Right lobe of liver (tissue), 6 donors: ENCODE data around the gene NRIP2. TPM values are rescaled to one million over a fixed set of nuclear protein-coding genes. Genes with fewer than 3 reads are reported as not detected.
"Not testable (repeated sequence)": the region's sequence is repeated elsewhere in the genome, so short reads cannot be mapped to it uniquely, and the experiment has no call there.

Experiments used
- ATAC-seq, 4 donors: fragments of 200-7000 bp; cut with Tn5 transposase; one replicate each; pipeline ENCODE4 v1.9.1; 2020; ENCODE audit warnings: mild to moderate bottlenecking in 4 of 4, moderate library complexity in 4 of 4
- DNase-seq, 3 donors: peaks; one replicate each; pipeline ENCODE4 v3.0.0-alpha.2; 2020
- H3K27ac ChIP-seq, 3 donors: fragments of 200-600 bp; one replicate each; pipeline ENCODE4 v1.8.0; 2022
- H3K27me3 ChIP-seq, 2 donors: fragments of 200-600 bp; one replicate each; pipeline ENCODE4 v1.8.0; 2022
- H3K36me3 ChIP-seq, 4 donors: fragments of 200-600 bp; sonication (generic) in 1 of 4; one replicate each; pipeline versions ENCODE4 v1.5.1 to v1.8.0; 2017 to 2022; ENCODE audit warnings: control low read depth in 1 of 4
- H3K4me1 ChIP-seq, 4 donors: fragments of 200-600 bp; sonication (generic) in 1 of 4; one replicate each; pipeline versions ENCODE4 v1.5.1 to v1.8.0; 2017 to 2022; ENCODE audit warnings: control low read depth in 1 of 4
- H3K4me3 ChIP-seq, 3 donors: fragments of 200-600 bp; one replicate each; pipeline ENCODE4 v1.8.0; 2022
- H3K9me3 ChIP-seq, 4 donors: fragments of 200-600 bp; sonication (generic) in 1 of 4; one replicate each; pipeline versions ENCODE4 v1.5.1 to v1.8.0; 2017 to 2022; ENCODE audit warnings: control low read depth in 1 of 4
- CTCF ChIP-seq, 4 donors: fragments of 200-600 bp in 3 of 4; fragments of 450-650 bp in 1 of 4; IDR thresholded peaks; one replicate each; pipeline versions ENCODE4 v1.5.1 to v1.8.0; 2016 to 2022; ENCODE audit warnings: antibody characterized with exemption in 4 of 4, mild to moderate bottlenecking in 2 of 4
- POLR2A ChIP-seq: fragments of 450-650 bp; IDR thresholded peaks from one replicate; pipeline ENCODE4 v1.6.1; 2017; ENCODE audit warnings: antibody characterized with exemption, mild to moderate bottlenecking
- WGBS: methylation state at CpG from one replicate; pipeline ENCODE4 v1.1.6; 2018; ENCODE audit warnings: low coverage, low lambda C conversion rate; ENCODE audit not compliant: insufficient coverage; ENCODE audit errors: missing lambda C conversion rate; 5-methylcytosine and 5-hydroxymethylcytosine counted together
- intact Hi-C, 2 donors: fragments of 100-400 bp; cut with DNase I; formaldehyde crosslinking; loops; one replicate each; pipeline versions ENCODE4 v1.11.2 to v1.14.1; 2022
- total RNA-seq, 6 experiments: library from RNA; depleted of rRNA in 2 of 6; stranded (reverse); fragments of >200 nt in 2 of 6; fragmentation: NEBNext Ultra II Directional in 3 of 6; extraction: Animal tissue kit (Norgen Biotek cat#: 25700) in 3 of 6; gene quantifications; one replicate each; pipeline versions ENCODE4 v1.1.0 to v1.2.4, GENCODE V29; 2016 to 2023
- donor health status: DM: no; HTN: yes; CAD: no.
- donor health status: DM: no; HTN: no; CAD: no.
- donor health status: DM: no; HTN: no; CAD: no.
- donor health status: DM: no; HTN: yes; CAD: no.
- donor health status: DM: no; HTN: yes; CAD: no.

Gene NRIP2
- total RNA-seq, 6 experiments from 2014 or later, result 0.12 to 0.29 (median 0.20) TPM

DNA sequence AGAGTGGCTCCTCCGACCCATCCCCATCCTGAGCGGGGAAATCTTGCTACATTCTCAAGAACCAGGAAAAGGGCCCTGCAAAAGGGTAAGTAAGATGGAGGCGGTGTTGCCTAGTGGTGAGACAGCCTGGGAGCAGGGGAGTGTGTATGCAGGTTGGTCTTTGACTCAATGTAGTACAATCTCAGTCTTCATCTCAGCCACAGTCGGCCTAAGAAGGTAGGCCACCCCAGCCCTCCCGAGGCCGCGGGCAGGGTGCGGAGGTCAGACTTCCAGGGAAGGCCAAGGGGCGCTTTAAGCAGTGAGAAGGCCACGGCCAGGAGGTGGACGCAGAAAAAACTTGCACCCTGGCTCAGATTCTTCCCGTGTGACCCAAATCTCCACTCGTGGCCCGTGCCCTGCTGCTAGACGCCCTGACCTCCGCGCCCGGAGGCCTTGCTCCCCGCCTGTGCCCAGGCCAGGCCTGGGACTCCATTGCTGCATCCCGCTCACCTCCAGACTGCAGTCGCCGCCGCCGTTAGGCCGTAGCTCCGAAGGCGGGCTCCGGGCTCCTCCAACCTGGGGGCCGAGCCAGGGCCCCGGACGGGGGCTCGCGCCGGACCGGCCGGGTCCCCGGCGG, 41.7 kb upstream of the NRIP2 start:
- H3K4me3 ChIP-seq, result peak overlapping the region; percentile 72 to 98 (median 95)
- H3K36me3 ChIP-seq, result no peaks in the 10 kb centered on the region
- TF ChIP-seq POLR2A, result no peak
- TF ChIP-seq CTCF (IDR thresholded peaks at IDR 0.05), result no peak
- peaks cover 0 to 13% (median 3%) of the 10 kb centered on the region in 4 donors for H3K4me1 ChIP-seq
- ATAC-seq, result peak; percentile 20 to 42 (median 31)
- peak in 1 of 3 donors; percentile 48 for DNase-seq
- no peaks in the 10 kb centered on the region for H3K9me3 ChIP-seq
- H3K27me3 ChIP-seq, result no peaks in the 10 kb centered on the region
- intact Hi-C loops, result no loop called here
- H3K27ac ChIP-seq, result peak overlapping the region in 1 of 3 donors; percentile 97
- 21% methylated on average over 7 of the region's 38 CpGs for WGBS

GRCh38 chr12:2868986-2869632, 34.3 kb upstream of the NRIP2 start:
- DNase-seq, H3K4me3 ChIP-seq, H3K27me3 ChIP-seq, H3K27ac ChIP-seq, H3K9me3 ChIP-seq, H3K4me1 ChIP-seq, intact Hi-C loops, ATAC-seq, H3K36me3 ChIP-seq: not testable (repeated sequence)
- WGBS, result 87% methylated on average over 9 of the region's 9 CpGs

DNA sequence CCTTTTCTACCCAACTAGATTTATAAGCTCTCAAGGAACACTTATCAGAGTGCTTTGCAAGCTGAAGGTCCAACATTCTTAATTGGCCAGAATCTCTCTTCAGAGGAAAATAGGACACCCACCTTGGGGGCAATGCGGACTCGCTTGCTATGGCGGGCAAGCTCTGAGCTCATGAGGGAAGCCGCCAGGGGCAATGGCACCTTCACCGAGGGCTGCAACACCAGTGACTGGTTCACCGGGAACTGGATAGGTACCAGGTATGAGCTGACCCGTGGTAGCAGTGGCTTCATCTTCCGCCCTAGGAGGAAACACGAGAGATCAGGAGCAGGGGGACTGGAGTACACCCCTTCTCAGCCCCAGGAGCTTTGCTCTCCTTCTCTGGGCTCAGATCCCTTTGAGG, 29.4 kb upstream of the NRIP2 start:
- H3K9me3 ChIP-seq, result no peaks in the 10 kb centered on the region
- TF ChIP-seq POLR2A, result no peak
- no peak for TF ChIP-seq CTCF (IDR thresholded peaks at IDR 0.05)
- WGBS, result 97% methylated on average over 9 of the region's 9 CpGs
- intact Hi-C loops, result no loop called here
- H3K4me1 ChIP-seq, result no peaks in the 10 kb centered on the region
- DNase-seq, result no peak
- H3K36me3 ChIP-seq, result no peaks in the 10 kb centered on the region
- no peak overlapping the region for H3K4me3 ChIP-seq
- H3K27me3 ChIP-seq, result no peaks in the 10 kb centered on the region
- no peak for ATAC-seq
- H3K27ac ChIP-seq, result no peak overlapping the region

DNA sequence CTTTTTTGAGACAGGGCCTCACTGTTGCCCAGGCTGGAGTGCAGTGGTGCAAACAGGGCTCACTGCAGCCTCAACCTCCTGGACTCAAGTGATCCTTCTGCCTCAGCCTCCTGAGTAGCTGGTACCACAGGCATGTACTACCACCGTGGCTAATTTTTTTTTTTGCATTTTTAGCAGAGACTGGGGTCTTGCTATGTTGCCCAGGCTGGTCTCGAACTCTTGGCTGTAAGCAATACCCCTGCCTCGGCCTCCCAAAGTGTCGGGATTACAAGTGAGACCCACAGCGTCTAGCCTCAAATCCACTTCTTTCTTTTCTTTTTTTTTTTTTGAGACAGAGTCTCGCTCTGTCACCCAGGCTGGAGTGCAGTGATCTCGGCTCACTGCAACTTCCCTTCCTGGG, 28.6 kb upstream of the NRIP2 start:
- H3K4me3 ChIP-seq, H3K27me3 ChIP-seq, H3K9me3 ChIP-seq, H3K36me3 ChIP-seq, H3K4me1 ChIP-seq, ATAC-seq, DNase-seq, intact Hi-C loops, H3K27ac ChIP-seq: not testable (repeated sequence)
- WGBS, result 91% methylated on average over 7 of the region's 7 CpGs

DNA sequence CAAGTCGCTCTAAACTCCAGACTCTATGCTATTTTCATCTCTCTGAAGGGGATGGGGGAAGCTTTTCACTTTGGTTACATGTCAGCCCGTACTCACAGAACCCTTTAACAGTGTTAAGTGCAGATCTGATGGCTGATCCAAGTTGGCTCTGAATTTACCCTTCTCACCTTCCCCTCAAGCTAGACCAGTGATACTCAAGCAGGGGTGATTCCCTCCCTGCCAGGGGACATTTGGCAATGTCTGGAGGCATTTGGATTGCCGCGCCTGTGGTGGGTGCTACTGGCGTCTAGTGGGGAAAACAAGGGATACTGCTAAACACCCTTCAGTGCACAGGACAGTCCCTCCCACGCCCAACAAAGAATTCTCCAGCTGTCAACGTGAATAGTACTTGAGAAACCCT, 28.0 kb upstream of the NRIP2 start:
- Histone ChIP-seq H3K36me3 (no peaks in the 10 kb centered on the region), H3K27me3 (no peaks in the 10 kb centered on the region), H3K9me3 (no peaks in the 10 kb centered on the region), H3K27ac (no peak overlapping the region), H3K4me1 (no peaks in the 10 kb centered on the region), H3K4me3 (no peak overlapping the region)
- WGBS, result 100% methylated on average over 1 of the region's 7 CpGs
- TF ChIP-seq CTCF (IDR thresholded peaks at IDR 0.05) (no peak), POLR2A (no peak)
- intact Hi-C loops, result no loop called here
- DNase-seq, result no peak
- no peak for ATAC-seq
